ENCODE measurements around the gene NEDD4. TPM values are rescaled to one million over a fixed set of nuclear protein-coding genes. Genes with fewer than 3 reads are reported as not detected.

Gene NEDD4
- total RNA-seq, 1 donor from 2014 or later, result 15.6 TPM

DNA sequence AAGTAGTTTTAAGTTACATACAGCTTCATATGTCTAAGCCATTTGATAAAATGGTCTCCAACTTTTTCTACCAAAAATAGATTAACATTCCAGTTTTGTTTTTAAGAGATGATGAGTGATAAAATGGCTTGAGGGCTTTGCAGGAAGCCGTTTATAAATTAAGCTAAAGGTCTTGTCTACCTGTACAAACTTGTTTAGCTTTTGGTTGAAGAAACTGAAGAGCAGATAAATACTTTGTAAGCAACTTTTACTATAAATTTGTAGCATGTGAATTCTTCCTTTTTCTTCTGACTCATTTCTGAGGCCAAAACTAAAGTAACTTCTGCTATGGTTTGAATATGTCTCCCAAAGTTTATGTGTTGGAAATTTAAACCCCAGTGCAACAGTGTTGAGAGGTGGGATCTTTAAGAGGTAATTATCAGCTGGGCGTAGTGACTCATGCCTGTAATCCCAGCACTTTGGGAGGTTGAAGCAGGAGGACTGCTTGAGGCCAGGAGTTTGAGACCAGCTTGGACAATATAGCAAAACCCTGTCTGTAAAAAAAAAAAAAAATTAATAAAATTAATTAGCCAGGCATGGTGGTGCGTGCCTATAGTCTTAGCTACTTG is 8.2 kb upstream of the NEDD4 start:
- DNase-seq (ENCODE audit: low read depth), result no peak
- no peak overlapping the region for H3K4me3 ChIP-seq (ENCODE audit: low read depth, low read length)
- TF ChIP-seq, protein P1, sequence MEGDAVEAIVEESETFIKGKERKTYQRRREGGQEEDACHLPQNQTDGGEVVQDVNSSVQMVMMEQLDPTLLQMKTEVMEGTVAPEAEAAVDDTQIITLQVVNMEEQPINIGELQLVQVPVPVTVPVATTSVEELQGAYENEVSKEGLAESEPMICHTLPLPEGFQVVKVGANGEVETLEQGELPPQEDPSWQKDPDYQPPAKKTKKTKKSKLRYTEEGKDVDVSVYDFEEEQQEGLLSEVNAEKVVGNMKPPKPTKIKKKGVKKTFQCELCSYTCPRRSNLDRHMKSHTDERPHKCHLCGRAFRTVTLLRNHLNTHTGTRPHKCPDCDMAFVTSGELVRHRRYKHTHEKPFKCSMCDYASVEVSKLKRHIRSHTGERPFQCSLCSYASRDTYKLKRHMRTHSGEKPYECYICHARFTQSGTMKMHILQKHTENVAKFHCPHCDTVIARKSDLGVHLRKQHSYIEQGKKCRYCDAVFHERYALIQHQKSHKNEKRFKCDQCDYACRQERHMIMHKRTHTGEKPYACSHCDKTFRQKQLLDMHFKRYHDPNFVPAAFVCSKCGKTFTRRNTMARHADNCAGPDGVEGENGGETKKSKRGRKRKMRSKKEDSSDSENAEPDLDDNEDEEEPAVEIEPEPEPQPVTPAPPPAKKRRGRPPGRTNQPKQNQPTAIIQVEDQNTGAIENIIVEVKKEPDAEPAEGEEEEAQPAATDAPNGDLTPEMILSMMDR (conservative IDR thresholded peaks at IDR 0.05; ENCODE audit: low read depth, low read length), result no peak

DNA sequence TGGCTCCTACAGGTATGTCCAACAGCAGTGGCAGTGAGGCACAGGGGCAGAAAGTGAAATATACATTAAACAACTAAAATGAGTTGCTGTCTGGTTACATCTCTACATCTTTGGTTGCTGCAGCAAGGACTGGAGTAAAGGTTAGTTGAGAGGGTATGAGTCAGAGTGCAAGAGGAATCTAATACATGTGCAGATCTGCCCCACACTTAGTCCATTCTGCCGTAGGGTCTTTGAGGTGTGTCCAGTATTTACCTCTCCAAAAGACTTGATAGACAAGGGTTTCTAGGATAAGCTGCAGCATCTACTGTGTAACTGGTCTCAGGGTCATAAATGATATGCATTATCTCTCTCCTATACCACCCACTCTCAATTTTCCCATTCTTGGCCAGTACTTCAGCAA is 6.2 kb upstream of the NEDD4 start:
- DNase-seq (ENCODE audit: low read depth), result no peak
- TF ChIP-seq, protein P1 (conservative IDR thresholded peaks at IDR 0.05; ENCODE audit: low read depth, low read length), result no peak
- H3K4me3 ChIP-seq (ENCODE audit: low read depth, low read length), result no peak overlapping the region

DNA sequence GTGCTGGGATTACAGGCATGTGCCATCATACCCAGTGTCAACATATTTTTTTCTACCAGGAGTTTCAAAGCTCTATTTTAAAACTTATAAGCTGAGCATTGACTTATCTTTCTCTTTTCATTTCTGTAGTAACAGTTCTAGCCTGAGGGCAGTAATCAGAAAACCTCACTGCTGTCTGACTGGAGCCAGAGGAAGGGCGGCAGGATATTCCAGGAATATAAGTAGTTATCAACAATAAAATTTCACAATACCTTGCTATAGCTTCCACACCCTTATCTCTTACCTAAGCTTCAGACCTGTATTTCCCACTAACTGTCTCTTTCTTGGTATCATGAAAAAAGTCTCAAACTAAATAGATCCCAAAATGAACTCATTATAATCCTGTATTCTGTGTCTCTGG is 5.1 kb upstream of the NEDD4 start:
- TF ChIP-seq, protein P1 (conservative IDR thresholded peaks at IDR 0.05; ENCODE audit: low read depth, low read length), result no peak
- no peak for DNase-seq (ENCODE audit: low read depth)
- no peak overlapping the region for H3K4me3 ChIP-seq (ENCODE audit: low read depth, low read length)

DNA sequence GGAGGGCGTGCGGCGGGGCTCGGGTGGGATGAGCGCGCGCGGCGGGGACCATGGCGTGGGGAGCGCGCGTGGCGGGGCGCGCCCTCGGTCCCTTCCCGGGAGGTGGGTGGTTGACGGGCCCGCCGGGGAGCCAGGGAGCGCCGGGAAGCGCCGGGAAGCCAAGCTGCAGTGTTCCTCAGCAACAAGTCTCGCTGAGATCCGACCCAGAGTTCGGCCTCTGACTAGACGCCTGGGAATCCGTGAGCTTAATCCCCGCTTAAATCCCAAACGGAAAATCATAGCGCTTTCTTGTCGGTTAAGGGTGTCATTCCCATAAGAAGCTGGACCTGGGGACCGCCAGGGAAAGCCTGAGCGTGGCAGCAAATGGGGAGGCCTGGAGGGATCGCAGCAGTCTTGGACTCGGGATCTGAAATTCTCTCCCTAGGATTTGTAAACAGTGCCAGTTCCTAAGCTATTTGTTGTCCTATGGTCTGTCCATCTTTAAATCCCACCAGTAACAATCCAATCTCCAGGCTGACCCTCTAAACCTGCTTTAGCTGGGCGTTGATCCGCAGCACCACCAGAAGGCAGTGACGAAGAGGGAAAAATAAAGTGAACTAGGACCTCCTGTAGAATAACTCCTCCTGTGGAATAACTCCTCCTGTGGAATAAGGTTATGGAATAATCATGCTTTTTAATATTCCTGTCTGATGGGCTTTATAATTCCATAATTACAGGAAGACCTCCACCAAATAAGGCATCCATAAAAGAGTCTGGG is 570 bp upstream of the NEDD4 start:
- peak; percentile 25 for DNase-seq (ENCODE audit: low read depth)
- TF ChIP-seq, protein P1 (conservative IDR thresholded peaks at IDR 0.05; ENCODE audit: low read depth, low read length), result peak; percentile 15
- H3K4me3 ChIP-seq (ENCODE audit: low read depth, low read length), result peak overlapping the region; percentile 82

DNA sequence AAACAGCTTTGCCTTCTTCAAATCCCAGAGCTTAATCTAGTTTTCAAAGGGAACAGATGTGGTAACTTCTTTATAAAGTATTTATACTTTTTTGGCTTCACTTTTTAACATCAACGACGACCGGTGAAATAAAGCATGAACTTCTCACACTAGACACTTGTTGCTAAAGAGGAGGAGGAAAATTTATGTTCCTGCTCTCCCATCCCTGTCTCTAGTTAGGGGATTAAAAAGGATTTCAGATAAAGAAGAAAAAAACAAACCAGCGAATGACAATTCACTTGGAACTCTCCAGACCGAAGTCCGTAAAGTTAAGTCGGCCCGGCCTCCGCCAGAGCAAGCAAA is 672 bp downstream of the NEDD4 start:
- DNase-seq (ENCODE audit: low read depth), result peak; percentile 25
- H3K4me3 ChIP-seq (ENCODE audit: low read depth, low read length), result peak overlapping the region; percentile 82
- TF ChIP-seq, protein P1 (conservative IDR thresholded peaks at IDR 0.05; ENCODE audit: low read depth, low read length), result no peak

DNA sequence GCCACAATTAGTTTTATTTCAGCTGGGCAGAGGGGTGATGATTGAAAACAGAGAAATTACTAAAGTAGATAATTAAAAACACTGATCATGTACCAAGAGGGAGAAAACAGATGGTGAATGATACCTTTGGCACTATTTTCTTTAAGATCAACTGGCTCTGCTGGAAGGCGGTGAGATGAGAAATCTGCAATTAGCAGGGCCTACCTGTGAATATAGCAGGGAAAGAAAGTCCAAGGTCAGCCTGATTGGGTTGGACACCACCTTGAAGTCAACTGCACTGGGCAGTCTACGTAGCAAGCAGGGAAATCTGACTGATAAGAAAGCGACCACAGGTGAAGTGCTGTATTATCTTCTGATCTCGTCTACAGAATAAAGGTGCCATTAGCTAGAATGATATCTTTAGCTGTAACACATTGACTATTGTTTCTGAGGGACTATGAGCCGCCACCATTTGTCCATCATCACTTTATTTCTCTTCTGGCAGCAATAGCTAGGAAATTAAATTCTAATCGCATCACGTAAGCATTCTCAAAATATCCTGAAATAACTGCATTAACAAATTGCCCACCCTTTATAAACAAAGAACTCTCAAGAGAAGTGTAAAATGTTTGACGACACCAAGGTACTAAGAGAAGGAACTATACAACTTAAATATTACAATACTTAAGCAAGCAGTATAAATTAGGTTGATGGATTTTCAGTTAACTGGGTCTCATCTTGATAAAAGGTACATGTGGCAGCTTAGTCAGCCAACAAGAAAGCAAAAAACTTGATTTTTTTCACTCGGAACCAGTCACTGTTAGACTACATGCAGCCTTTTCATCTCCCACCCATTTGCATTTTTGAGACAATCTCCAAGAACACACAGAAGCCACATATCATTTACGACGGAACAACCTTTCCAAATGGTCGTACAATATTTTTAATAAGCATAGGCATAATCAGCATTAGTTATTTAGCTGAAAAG is 1.3 kb downstream of the NEDD4 start:
- peak overlapping the region; percentile 82 for H3K4me3 ChIP-seq (ENCODE audit: low read depth, low read length)
- DNase-seq (ENCODE audit: low read depth), result no peak
- TF ChIP-seq, protein P1 (conservative IDR thresholded peaks at IDR 0.05; ENCODE audit: low read depth, low read length), result no peak

Measured in epithelial cell of proximal tubule (primary cell).